NCI-H1048 (cell line): ENCODE measurements around the gene MSN.
"Not testable (repeated sequence)": the region's sequence is repeated elsewhere in the genome, so short reads cannot be mapped to it uniquely, and the experiment has no call there.

Experiments
- DNase-seq: peaks from one replicate; lab custom pipeline; 2025; lab: John Stamatoyannopoulos, UW

MSN gene

GRCh38 chrX:65718538-65718937, 51.1 kb downstream of the MSN start:
- no peak for DNase-seq

DNA sequence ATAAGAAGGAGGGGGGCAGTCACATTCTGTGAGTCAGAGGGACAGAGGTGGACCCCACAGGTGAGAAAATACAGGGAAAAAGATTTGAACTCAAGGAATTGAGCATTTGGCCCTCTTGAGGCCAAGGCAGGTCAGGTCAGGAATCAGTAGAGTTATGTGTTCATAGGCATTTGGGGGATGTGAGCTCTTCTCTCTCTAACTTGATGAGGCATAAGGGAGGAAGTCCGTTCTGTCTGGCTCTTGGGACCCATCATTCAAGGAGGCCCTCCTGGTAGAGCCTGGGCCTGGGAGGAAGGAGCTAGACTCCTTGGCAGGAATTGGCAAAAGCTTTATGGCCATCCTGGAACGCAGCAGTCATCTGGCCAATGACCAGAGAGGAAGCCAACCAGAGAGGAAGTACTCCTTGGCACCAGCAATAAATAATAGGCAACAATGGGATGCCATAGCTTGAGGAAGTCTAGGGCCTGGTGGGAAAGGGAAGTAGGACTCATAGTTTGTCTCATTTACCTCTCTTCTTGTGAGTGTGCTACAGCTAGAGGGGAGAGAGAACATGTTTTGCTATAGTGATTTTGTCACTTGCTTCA, 53.0 kb downstream of the MSN start:
- DNase-seq = no peak

DNA sequence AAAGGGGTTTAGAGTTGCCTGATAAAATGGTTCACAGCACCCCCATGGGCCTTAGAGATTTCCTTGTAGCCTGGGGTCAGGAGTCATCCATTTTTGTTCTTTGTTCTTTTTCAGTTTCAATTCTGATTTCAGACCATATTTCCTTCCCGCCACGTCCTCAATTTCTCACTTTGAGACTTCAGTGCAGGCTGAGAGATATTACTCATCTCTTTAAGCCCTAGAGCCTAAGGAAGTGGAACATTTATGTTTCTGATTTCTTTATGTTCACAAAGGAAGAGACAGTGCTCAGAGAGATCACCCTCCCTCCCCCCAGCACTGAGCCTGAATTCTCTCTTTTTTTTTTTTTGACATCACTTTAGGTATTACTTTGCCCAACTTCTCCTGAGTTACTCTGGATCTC, 56.3 kb downstream of the MSN start:
- DNase-seq = no peak

DNA sequence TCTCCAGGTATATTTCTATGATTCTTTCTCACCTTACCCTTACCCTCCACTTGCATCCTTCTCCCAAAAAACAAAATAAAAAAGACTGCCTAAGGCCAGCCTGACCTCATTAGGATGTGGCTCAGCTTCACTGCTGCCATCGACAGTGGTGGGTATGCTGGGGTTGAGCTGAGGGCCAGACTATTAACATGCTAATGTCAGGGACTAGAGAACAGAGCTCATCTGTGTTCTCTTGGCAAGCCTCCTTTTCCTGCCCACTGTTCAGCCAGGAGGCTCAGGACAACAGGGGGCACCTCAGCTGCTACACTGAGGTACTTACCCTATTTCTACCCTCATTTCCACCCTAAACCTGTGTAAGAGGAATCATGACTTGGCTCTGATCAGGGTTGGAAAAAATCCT, 59.3 kb downstream of the MSN start:
- no peak for DNase-seq

DNA sequence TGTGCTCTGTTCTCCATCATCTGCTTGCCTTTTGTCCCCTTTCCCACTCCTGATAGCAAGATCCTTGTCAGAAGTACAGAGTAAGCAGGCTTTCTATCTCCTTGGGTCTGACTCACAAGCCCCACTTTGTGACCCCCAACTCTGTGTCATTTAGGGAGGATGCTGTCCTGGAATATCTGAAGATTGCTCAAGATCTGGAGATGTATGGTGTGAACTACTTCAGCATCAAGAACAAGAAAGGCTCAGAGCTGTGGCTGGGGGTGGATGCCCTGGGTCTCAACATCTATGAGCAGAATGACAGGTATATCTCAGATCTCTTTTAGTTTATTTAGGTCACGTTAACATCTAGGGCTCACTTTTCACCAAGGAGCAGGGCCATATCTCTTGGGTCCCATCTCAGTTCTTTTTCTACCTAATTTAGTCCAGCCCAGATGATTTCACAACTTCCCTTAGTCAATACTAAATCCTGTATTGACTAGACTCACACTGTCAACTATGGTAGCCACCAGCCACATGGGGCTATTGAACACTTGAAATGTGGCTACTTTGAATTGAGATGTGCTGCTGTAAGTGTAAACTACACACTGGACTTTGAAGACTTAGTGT, 64.3 kb downstream of the MSN start:
- DNase-seq = no peak

- no peak for DNase-seq
Measured at GRCh38 chrX:65740909-65741308, 73.5 kb downstream of the MSN start.

DNA sequence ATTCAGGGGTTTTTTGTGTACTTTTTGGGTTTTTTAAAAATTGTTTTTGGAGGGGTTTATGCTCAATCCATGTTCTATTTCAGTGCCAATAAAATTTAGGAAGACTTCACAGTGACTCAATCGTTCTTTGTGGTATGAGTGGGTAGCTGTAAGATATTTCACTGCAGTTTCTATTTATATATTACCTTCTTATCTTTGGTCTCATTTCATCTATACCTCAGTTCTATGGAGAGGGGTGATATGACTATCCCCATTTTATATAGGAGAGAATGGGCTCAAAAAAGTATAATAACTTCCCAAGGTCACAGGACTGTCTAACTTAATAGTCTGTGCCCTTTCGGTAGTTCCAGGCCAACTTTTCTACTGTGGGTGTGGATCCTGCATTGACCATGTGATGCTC, 74.4 kb downstream of the MSN start:
- no peak for DNase-seq

- no peak for DNase-seq
Measured at GRCh38 chrX:65744965-65745364, 77.5 kb downstream of the MSN start.

- no peak for DNase-seq
Measured at GRCh38 chrX:65745427-65745826, 78.0 kb downstream of the MSN start.

DNA sequence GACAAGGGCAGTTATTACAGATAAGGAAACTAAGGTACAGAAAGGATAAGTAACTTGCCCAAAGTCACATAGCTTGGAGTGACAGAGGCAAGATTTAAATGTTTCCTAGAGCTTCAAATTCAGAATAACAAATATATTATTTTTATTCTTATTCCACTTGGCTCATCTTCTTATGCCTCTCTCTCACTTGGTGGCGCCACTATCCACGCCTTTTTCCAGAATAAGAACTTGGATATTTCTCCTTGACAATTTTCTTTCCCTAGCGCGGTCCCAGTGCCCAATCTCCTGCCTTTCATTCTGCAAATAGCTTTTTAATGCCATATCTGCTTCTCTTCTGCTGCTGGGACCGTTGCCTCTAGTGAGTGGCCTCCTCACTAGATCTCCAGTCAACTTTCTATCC, 78.5 kb downstream of the MSN start:
- DNase-seq = no peak

GRCh38 chrX:65750674-65751469, 83.4 kb downstream of the MSN start:
- no peak for DNase-seq

GRCh38 chrX:65751519-65751918, 84.1 kb downstream of the MSN start:
- DNase-seq = no peak

- no peak for DNase-seq
Measured at GRCh38 chrX:65752294-65752693, 84.8 kb downstream of the MSN start.

GRCh38 chrX:65755786-65756185, 88.3 kb downstream of the MSN start:
- no peak for DNase-seq

DNA sequence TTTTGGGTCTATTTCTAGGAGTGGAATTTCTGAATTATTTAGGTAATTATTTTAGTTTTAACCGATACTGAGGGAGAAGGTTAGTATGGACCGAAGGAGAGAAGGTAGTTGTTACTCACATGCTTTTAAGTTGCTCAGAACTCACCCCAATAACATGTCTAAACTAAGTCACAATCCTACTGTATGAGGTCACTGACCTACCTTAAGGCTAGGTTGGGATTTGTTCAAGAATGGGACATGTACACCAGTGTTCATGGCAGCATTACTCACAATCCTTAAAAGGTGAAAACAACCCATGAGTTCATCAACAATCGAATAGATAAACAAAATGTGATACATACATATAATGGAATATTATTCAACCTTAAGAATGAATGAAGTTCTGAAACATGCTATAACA, 90.5 kb downstream of the MSN start:
- no peak for DNase-seq

DNA sequence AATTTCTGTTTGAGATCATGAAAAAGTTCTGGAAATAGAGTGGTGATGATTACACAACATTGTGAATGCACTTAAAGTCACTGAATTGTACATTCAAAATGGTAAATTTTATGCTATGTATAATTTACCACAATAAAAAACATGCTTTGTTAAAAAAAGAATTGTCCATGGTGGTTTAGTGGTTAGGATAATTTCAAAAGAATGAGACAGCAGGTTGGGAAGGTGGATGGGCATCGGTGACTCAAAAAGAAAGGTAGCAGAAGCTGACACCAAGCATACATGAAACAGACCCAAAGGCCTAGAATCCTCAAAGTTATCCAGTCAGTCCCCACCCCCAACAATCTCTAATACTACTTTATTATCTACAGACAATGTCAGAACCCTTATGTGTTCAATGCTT, 91.1 kb downstream of the MSN start:
- DNase-seq = no peak

GRCh38 chrX:65759525-65759924, 92.1 kb downstream of the MSN start:
- DNase-seq = not testable (repeated sequence)

DNA sequence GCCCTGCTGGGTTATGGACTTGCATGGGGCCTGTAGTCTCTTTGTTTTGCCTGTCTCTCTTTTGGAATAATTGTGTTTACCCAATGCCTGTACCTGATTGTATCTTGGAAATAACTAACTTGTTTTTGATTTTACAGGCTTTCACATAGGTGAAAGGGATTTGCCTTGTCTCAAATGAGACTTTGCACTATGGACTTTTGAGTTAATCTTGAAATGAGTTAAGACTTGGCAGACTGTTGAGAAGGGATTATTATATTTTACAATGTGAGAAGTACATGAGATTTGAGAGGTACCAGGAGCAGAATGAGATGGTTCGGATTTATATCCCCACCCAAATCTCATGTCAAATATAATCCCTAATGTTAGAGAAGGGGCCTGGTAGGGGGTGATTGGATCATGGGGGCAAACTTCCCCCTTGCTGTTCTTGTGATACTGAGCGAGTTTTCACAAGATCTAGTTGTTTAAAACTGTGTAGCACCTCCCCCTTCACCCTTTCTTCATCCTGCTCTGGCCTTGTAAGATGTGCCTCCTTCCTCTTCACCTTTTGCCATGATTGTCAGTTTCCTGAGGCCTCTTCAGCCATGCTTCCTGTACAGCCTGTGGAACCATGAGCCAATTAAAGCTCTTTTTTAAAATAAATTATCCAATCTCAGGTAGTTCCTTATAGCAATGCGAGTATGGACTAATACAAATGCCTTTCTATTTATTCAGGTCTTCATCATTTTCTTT, 102.3 kb downstream of the MSN start:
- DNase-seq = no peak

GRCh38 chrX:65772842-65773241, 105.4 kb downstream of the MSN start:
- no peak for DNase-seq

DNA sequence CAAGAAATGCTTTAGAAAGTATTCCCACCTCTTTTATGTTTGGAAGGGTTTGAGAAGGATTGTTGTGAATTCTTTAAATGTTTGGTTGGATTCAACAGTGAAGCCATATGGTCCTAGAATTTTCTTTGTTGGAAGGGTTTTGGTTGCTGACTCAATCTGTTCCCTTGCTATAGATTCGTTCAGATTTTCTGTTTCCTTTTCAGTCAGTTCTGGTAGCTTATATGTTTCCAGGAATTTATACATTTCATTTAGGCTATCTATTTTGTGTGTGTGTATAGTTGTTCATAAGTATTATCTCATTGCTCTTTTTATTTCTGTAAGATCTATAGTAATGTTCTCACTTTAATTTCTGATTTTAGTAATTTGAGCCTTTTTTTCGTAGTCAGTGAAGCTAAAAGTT, 114.4 kb downstream of the MSN start:
- no peak for DNase-seq

- no peak for DNase-seq
Measured at GRCh38 chrX:65783746-65784145, 116.3 kb downstream of the MSN start.
